Activated CD4-positive, alpha-beta T cell treated with anti-CD3 and anti-CD28 coated beads, Interleukin-2, amount 50 U/mL, for 4 hours (primary cell): ENCODE measurements around the gene LBX1.

Source experiments
- DNase-seq, 2 experiments: peaks; one replicate each; pipeline ENCODE4 v3.0.0-alpha.2; 2020

The LBX1 gene

GRCh38 chr10:101224910-101225823 is 4.1 kb downstream of the LBX1 start:
- DNase-seq = no peak

GRCh38 chr10:101224060-101224909 is 5.0 kb downstream of the LBX1 start:
- no peak for DNase-seq

GRCh38 chr10:101223274-101224059 is 5.8 kb downstream of the LBX1 start:
- no peak for DNase-seq

- no peak for DNase-seq
Measured at GRCh38 chr10:101222683-101223273, 6.5 kb downstream of the LBX1 start.

GRCh38 chr10:101221963-101222531 is 7.2 kb downstream of the LBX1 start:
- no peak for DNase-seq

- DNase-seq = no peak
Measured at GRCh38 chr10:101221549-101221948, 7.7 kb downstream of the LBX1 start.

GRCh38 chr10:101219946-101220451 is 9.3 kb downstream of the LBX1 start:
- DNase-seq = no peak

GRCh38 chr10:101219139-101219945 is 9.9 kb downstream of the LBX1 start:
- DNase-seq = no peak

GRCh38 chr10:101218351-101219138 is 10.7 kb downstream of the LBX1 start:
- no peak for DNase-seq

GRCh38 chr10:101217450-101218281 is 11.6 kb downstream of the LBX1 start:
- no peak for DNase-seq

GRCh38 chr10:101217044-101217425 is 12.2 kb downstream of the LBX1 start:
- no peak for DNase-seq

- no peak for DNase-seq
Measured at GRCh38 chr10:101216207-101217043, 12.8 kb downstream of the LBX1 start.

- DNase-seq = no peak
Measured at GRCh38 chr10:101215397-101216206, 13.7 kb downstream of the LBX1 start.

- DNase-seq = peak; percentile 67 to 70
Measured at GRCh38 chr10:101214446-101215396, 14.5 kb downstream of the LBX1 start.

- no peak for DNase-seq
Measured at GRCh38 chr10:101208543-101208942, 20.7 kb downstream of the LBX1 start.

GRCh38 chr10:101207026-101207425 is 22.2 kb downstream of the LBX1 start:
- no peak for DNase-seq
